Sigmoid colon (tissue), 7 donors: ENCODE data around the gene STK39. TPM values are rescaled to one million over a fixed set of nuclear protein-coding genes. Genes with fewer than 3 reads are reported as not detected.

Experiments used
- DNase-seq: peaks from one replicate; pipeline ENCODE4 v3.0.0-alpha.2; 2019
- H3K27ac ChIP-seq, 4 donors: fragments of 200-600 bp; sonication (generic); one replicate each; pipeline ENCODE4 v1.5.1; 2016 to 2019; ENCODE audit warnings: mild to moderate bottlenecking in 1 of 4
- H3K27me3 ChIP-seq, 3 donors: fragments of 200-600 bp; sonication (generic); one replicate each; pipeline ENCODE4 v1.5.1; 2019; ENCODE audit warnings: mild to moderate bottlenecking in 1 of 3
- H3K36me3 ChIP-seq, 4 donors: fragments of 200-600 bp; sonication (generic); one replicate each; pipeline ENCODE4 v1.5.1; 2016 to 2019
- H3K4me1 ChIP-seq, 4 donors: fragments of 200-600 bp; sonication (generic); one replicate each; pipeline ENCODE4 v1.5.1; 2017 to 2019
- H3K4me3 ChIP-seq, 4 donors: fragments of 200-600 bp; sonication (generic); one replicate each; pipeline ENCODE4 v1.5.1; 2017 to 2019; ENCODE audit warnings: mild to moderate bottlenecking in 2 of 4, moderate library complexity in 1 of 4
- H3K9me3 ChIP-seq, 4 donors: fragments of 200-600 bp in 3 of 4; sonication (generic) in 3 of 4; one replicate each; pipeline versions ENCODE4 v1.5.1 to v1.6.1; 2013 to 2019
- CTCF ChIP-seq, 4 experiments: fragments of 450-650 bp in 3 of 4; fragments of 200-600 bp in 1 of 4; IDR thresholded peaks; one replicate each; pipeline ENCODE4 v1.5.1; 2016 to 2019; ENCODE audit warnings: antibody characterized with exemption in 4 of 4, mild to moderate bottlenecking in 3 of 4, moderate library complexity in 2 of 4
- EP300 ChIP-seq, 4 donors: sonication (generic); formaldehyde crosslinking; IDR thresholded peaks; one replicate each; pipeline ENCODE4 v1.6.1; 2017; ENCODE audit warnings: antibody characterized with exemption in 4 of 4
- POLR2A ChIP-seq, 2 donors: fragments of 450-650 bp; IDR thresholded peaks; one replicate each; pipeline ENCODE4 v1.6.1; 2016; ENCODE audit warnings: antibody characterized with exemption in 2 of 2, mild to moderate bottlenecking in 2 of 2, moderate library complexity in 2 of 2
- POLR2AphosphoS5 ChIP-seq, 4 donors: sonication (generic); formaldehyde crosslinking; IDR thresholded peaks; one replicate each; pipeline ENCODE4 v1.6.1; 2017; ENCODE audit warnings: antibody characterized with exemption in 4 of 4
- WGBS, 2 donors: extraction: QIAGEN DNeasy Blood & Tissue Kit; methylation state at CpG; one replicate each; pipeline ENCODE4 v1.1.7; 2013; 5-methylcytosine and 5-hydroxymethylcytosine counted together
- intact Hi-C: fragments of 100-400 bp; cut with DNase I; formaldehyde crosslinking; loops from one replicate; pipeline ENCODE4 v1.15.1; 2023
- polyA plus RNA-seq, 3 donors: library from polyadenylated mRNA; stranded (reverse); fragments of 200-250 nt; gene quantifications; one replicate each; pipeline ENCODE4 v1.2.3, GENCODE V29; 2013
- total RNA-seq, 4 donors: library from RNA; depleted of rRNA; stranded (reverse); fragments of >200 nt; gene quantifications; one replicate each; pipeline ENCODE4 v1.1.0, GENCODE V29; 2016
- donor health status: healthy with polysubstance abuse.
- donor health status: Bipolar disorder and iron deficiency.
- donor health status: healthy.

STK39 gene
- total and polyA plus RNA-seq, 7 donors: 13.4 to 44.9 (median 24.1) TPM

GRCh38 chr2:168032091-168032490 lies 215.3 kb downstream of the STK39 start:
- Histone ChIP-seq H3K27me3 (no peaks in the 10 kb centered on the region), H3K4me1 (peaks cover 0 to 33% (median 17%) of the 10 kb centered on the region in 4 donors), H3K27ac (no peak overlapping the region), H3K4me3 (no peak overlapping the region), H3K36me3 (no peaks in the 10 kb centered on the region), H3K9me3 (no peaks in the 10 kb centered on the region)
- no peak for TF ChIP-seq POLR2A (IDR thresholded peaks at IDR 0.05)
- no peak for TF ChIP-seq POLR2AphosphoS5 (IDR thresholded peaks at IDR 0.05)
- TF ChIP-seq EP300 (IDR thresholded peaks at IDR 0.05): no peak
- no peak for TF ChIP-seq CTCF (IDR thresholded peaks at IDR 0.05)
- intact Hi-C loops: no loop called here
- WGBS, 2 donors: 94 to 95% methylated on average over 3 of the region's 3 CpGs
- no peak for DNase-seq

GRCh38 chr2:168030862-168031624 lies 216.4 kb downstream of the STK39 start:
- Histone ChIP-seq H3K27me3 (no peaks in the 10 kb centered on the region), H3K27ac (peak overlapping the region in 1 of 4 donors; percentile 38), H3K9me3 (no peaks in the 10 kb centered on the region), H3K36me3 (no peaks in the 10 kb centered on the region), H3K4me3 (no peak overlapping the region), H3K4me1 (peaks cover 0 to 33% (median 17%) of the 10 kb centered on the region in 4 donors)
- no peak for DNase-seq
- 88 to 92% methylated on average over 5 of the region's 5 CpGs for WGBS, 2 donors
- intact Hi-C loops: no loop called here
- no peak for TF ChIP-seq EP300 (IDR thresholded peaks at IDR 0.05)
- no peak for TF ChIP-seq POLR2AphosphoS5 (IDR thresholded peaks at IDR 0.05)
- TF ChIP-seq POLR2A (IDR thresholded peaks at IDR 0.05): no peak
- no peak for TF ChIP-seq CTCF (IDR thresholded peaks at IDR 0.05)

GRCh38 chr2:168029071-168029470 lies 218.3 kb downstream of the STK39 start:
- WGBS, 2 donors: 79 to 87% methylated on average over 1 of the region's 1 CpG
- intact Hi-C loops: no loop called here
- Histone ChIP-seq H3K4me3 (no peak overlapping the region), H3K9me3 (no peaks in the 10 kb centered on the region), H3K27ac (no peak overlapping the region), H3K27me3 (no peaks in the 10 kb centered on the region), H3K36me3 (no peaks in the 10 kb centered on the region), H3K4me1 (peaks cover 0 to 33% (median 17%) of the 10 kb centered on the region in 4 donors)
- no peak for DNase-seq
- no peak for TF ChIP-seq POLR2AphosphoS5 (IDR thresholded peaks at IDR 0.05)

- no peak overlapping the region for H3K27ac ChIP-seq
- intact Hi-C loops: no loop called here
- no peak overlapping the region for H3K4me3 ChIP-seq
- TF ChIP-seq EP300 (IDR thresholded peaks at IDR 0.05): no peak
- TF ChIP-seq POLR2A (IDR thresholded peaks at IDR 0.05): no peak
- peaks cover 0 to 33% (median 17%) of the 10 kb centered on the region in 4 donors for H3K4me1 ChIP-seq
- no peaks in the 10 kb centered on the region for H3K9me3 ChIP-seq
- H3K27me3 ChIP-seq: no peaks in the 10 kb centered on the region
- no peak for DNase-seq
- no peaks in the 10 kb centered on the region for H3K36me3 ChIP-seq
These were observed 219.0 kb downstream of the STK39 start for GRCh38 chr2:168028362-168028761.

GRCh38 chr2:168025487-168026202 lies 221.8 kb downstream of the STK39 start:
- 77 to 90% methylated on average over 11 of the region's 11 CpGs for WGBS, 2 donors
- DNase-seq: no peak
- intact Hi-C loops: no loop called here
- no peaks in the 10 kb centered on the region for H3K36me3 ChIP-seq
- TF ChIP-seq POLR2A (IDR thresholded peaks at IDR 0.05) (no peak), POLR2AphosphoS5 (IDR thresholded peaks at IDR 0.05) (no peak)
- H3K4me1 ChIP-seq: peaks cover 0 to 26% (median 17%) of the 10 kb centered on the region in 4 donors
- H3K9me3 ChIP-seq: no peaks in the 10 kb centered on the region
- no peaks in the 10 kb centered on the region for H3K27me3 ChIP-seq
- H3K27ac ChIP-seq: no peak overlapping the region
- no peak overlapping the region for H3K4me3 ChIP-seq

GRCh38 chr2:168024459-168024858 lies 222.9 kb downstream of the STK39 start:
- Histone ChIP-seq H3K9me3 (no peaks in the 10 kb centered on the region), H3K4me3 (no peak overlapping the region), H3K27ac (no peak overlapping the region), H3K36me3 (no peaks in the 10 kb centered on the region), H3K27me3 (no peaks in the 10 kb centered on the region), H3K4me1 (peaks cover 0 to 16% (median 14%) of the 10 kb centered on the region in 4 donors)
- WGBS, 2 donors: 89 to 92% methylated on average over 4 of the region's 4 CpGs
- intact Hi-C loops: no loop called here
- TF ChIP-seq POLR2A (IDR thresholded peaks at IDR 0.05) (no peak), POLR2AphosphoS5 (IDR thresholded peaks at IDR 0.05) (no peak), CTCF (IDR thresholded peaks at IDR 0.05) (no peak), EP300 (IDR thresholded peaks at IDR 0.05) (no peak)
- DNase-seq: no peak
